ENCODE results near the gene TRIM72.
"Not testable (repeated sequence)": the region's sequence is repeated elsewhere in the genome, so short reads cannot be mapped to it uniquely, and the experiment has no call there.

Gene TRIM72

DNA sequence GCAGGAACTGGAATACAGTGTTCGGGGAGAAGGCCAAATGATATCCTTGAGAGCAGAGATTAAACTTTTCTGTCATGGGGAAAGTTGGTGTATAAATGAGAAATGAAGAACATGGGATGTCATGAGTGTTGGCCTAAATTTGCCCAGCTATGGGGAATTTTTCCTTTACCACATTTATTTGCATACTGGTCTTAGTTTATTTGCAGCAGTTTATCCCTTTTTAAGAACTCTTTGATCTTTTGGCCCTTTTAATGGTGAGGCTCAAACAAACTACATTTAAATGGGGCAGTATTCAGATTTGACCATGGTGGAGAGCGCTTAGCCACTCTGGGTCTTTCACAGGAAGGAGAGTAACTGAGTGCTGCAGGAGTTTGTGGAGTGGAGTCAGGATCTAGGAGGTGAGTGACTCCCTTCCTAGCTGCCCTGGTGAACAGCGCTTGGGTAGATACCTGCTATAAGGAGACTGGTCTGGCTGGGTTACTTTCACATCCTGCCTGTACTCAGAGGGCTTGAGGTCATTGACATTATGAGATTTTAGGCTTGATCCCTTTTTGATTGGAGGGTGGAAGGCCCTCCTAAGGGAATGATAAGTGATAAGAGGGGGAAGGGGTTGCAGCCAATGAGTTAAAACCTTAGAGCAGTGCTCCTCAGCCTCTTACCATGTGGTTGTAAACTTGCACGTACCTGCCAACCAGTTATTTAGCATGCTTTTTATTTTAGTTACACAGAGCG, 22.1 kb upstream of the TRIM72 start:
- FAIRE-seq: no peak
- TF ChIP-seq, protein P1, sequence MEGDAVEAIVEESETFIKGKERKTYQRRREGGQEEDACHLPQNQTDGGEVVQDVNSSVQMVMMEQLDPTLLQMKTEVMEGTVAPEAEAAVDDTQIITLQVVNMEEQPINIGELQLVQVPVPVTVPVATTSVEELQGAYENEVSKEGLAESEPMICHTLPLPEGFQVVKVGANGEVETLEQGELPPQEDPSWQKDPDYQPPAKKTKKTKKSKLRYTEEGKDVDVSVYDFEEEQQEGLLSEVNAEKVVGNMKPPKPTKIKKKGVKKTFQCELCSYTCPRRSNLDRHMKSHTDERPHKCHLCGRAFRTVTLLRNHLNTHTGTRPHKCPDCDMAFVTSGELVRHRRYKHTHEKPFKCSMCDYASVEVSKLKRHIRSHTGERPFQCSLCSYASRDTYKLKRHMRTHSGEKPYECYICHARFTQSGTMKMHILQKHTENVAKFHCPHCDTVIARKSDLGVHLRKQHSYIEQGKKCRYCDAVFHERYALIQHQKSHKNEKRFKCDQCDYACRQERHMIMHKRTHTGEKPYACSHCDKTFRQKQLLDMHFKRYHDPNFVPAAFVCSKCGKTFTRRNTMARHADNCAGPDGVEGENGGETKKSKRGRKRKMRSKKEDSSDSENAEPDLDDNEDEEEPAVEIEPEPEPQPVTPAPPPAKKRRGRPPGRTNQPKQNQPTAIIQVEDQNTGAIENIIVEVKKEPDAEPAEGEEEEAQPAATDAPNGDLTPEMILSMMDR (IDR thresholded peaks at IDR 0.05; ENCODE audit: insufficient read depth, missing control alignments): no peak

DNA sequence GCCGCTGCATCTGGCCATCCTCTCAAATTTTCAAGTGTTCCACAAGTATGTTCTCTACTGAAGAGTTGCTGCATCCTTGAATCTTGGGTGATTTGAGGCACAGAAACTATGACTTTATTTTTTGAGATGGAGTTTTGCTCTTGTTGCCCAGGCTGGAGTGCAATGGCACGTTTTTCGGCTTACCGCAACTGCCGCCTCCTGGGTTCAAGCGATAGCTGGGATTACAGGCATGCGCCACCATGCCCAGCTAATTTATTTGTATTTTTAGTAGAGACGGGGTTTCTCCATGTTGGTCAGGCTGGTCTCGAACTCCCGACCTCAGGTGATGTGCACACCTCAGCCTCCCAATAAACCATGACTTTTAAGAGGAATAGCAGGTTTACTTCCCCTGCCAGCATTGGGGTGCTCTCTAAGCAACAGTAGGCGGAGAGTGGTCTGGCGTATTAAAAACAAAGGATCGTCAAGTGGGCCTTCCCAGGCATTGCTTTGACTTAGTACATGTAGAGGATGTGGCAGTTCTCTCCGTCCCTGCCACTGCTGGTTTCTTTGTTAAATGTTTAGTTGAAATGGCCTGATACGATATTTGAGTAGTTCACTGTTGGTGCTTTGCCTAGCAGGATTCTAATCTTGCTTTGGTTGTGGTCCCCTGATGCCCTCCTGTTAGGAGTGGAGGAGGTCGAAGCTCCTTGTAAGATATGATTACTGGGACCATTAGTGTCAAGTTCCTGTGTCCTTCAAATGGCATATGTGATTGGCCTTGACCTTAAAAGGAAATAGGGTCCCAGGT, 20.9 kb upstream of the TRIM72 start:
- FAIRE-seq: no peak
- no peak for DNase-seq (ENCODE audit: insufficient read length, low spot score)
- TF ChIP-seq, protein P1 (IDR thresholded peaks at IDR 0.05; ENCODE audit: insufficient read depth, missing control alignments): no peak

More for the DNA sequence above, 22.1 kb upstream of the TRIM72 start:
- DNase-seq (ENCODE audit: insufficient read length, low spot score): no peak

DNA sequence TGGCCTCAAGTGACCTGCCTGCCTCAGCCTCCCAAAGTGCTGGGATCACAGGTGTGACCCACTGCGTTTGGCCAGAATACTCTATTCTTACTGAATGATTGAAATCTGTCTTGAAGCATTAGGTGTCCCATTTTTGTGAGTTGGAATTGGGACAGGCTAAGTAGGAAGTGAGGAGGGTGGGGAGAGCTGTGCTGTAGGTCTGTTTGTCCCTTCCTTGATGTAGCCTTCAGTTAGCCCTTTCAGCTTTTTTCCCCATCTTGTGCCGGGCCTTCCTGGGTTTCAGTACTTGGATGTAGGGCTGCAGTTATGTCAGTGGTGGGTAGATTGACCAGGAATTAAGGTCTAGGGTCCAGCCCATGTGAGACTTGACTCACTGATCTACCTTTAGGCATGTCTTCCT, 20.0 kb upstream of the TRIM72 start:
- no peak for FAIRE-seq
- DNase-seq (ENCODE audit: insufficient read length, low spot score): no peak
- TF ChIP-seq, protein P1 (IDR thresholded peaks at IDR 0.05; ENCODE audit: insufficient read depth, missing control alignments): no peak

DNA sequence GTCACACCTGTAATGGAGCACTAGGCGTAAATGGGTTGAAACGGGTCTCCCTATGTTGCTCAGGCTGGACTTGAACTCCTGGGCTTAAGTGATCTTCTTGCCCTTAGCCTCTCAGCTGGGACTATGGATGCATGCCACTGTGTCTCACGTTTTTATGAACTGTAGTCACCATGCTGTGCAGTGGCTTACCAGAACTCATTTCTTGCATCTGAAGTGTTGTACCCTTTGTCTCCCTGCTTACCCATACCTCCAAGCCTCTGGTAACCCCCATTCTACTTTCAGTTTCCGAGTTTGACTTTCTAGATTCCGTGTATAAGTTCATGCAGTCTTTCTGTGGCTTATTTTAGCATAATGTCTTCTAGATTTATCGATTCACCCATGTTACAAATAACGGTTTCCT, 19.0 kb upstream of the TRIM72 start:
- TF ChIP-seq, protein P1 (IDR thresholded peaks at IDR 0.05; ENCODE audit: insufficient read depth, missing control alignments): no peak
- no peak for FAIRE-seq

DNA sequence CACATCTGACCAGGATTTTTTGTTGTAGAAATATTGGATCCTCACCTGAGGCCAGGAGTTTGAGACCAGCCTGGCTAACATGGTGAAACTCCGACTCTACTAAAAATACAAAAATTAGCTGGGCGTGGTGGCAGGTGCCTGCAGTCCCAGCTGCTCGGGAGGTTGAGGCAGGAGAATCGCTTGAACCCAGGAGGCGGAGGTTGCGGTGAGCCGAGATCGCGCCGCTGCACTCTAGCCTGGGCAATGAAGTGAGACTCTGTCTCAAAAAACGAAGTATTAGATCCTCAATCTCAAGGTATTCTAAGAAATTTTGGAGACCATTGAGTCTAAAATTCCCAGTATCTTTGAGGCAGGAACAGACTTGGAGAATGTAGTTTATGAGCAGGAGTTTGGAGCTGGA, 18.1 kb upstream of the TRIM72 start:
- DNase-seq (ENCODE audit: insufficient read length, low spot score); FAIRE-seq: not testable (repeated sequence)

More for the DNA sequence above, 19.0 kb upstream of the TRIM72 start:
- no peak for DNase-seq (ENCODE audit: insufficient read length, low spot score)

DNA sequence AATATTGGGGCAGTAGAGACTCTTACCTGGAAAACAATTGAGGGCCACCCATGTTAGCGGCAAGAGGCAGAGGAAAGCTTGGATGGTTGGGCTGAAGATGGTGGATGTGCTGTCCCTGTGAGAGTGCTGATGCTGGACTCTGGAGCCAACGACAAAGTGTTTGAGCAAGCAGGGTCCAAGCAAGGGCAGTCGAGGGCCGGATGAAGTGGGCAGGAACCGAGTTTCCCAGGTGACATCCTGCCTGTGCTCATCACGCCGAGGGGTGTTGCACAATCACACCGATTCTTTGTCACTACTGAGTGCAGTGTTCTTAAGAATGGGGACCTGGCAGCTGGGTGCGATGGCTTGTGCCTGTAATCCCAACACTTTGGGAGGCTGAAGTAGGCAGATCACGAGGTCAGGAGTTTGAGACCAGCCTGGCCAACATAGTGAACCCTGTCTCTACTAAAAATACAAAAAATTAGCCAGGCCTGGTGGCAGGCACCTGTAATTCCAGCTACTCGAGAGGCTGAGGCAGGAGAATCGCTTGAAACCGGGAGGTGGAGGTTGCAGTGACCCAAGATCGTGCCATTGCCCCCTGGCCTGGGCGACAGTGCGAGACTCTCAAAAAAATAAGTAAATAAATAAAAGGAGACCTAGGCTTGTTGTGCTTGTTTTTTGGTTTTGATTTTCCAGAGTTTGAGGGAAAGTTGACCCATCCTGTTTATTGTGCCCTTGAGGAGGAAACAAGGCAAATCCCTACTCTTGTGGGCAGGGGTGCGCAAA, 17.4 kb upstream of the TRIM72 start:
- FAIRE-seq: no peak
- TF ChIP-seq, protein P1 (IDR thresholded peaks at IDR 0.05; ENCODE audit: insufficient read depth, missing control alignments): no peak
- DNase-seq (ENCODE audit: insufficient read length, low spot score): no peak

DNA sequence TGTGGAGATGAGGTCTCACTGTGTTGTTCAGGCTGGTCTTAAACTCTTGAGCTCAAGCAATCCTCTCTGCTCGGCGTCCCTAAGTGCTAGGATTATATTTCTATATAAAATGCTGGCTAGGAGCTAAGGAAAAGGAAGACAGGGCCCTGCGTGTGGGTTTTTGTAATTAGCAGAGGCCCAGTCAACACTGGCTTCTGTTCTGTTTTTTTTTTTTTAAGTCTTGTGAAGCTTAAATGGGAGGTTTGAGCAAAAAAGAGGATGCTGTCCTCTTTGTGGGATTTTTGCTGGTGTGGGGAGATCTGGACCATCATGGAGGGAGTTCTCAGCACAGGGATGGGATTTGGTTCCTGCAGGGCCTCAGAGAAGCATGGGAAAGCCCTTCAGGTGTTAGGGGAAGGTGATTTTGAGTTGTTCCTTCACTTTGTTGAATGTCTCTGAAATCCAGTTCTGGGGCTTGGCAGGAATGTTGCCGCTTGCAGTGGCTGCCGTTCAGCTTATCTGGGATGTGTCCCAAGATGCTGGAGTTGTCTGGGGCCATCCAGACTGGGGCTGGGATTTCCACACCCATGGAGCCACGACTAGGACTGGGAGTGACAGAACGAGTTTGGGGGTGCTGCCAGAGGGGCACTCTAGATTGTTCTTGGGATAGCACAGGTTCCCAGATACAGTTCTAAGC, 15.6 kb upstream of the TRIM72 start:
- no peak for DNase-seq (ENCODE audit: insufficient read length, low spot score)
- FAIRE-seq: no peak
- TF ChIP-seq, protein P1 (IDR thresholded peaks at IDR 0.05; ENCODE audit: insufficient read depth, missing control alignments): no peak
